DMS53 treated with DMSO at 0.1 percent for 48 hours (cell line): ENCODE data around the gene CRIP2.

Experiments
- DNase-seq: peaks from one replicate; lab custom pipeline; 2025; ENCODE audit not compliant: unreplicated experiment; lab: John Stamatoyannopoulos, UW

The CRIP2 gene

DNA sequence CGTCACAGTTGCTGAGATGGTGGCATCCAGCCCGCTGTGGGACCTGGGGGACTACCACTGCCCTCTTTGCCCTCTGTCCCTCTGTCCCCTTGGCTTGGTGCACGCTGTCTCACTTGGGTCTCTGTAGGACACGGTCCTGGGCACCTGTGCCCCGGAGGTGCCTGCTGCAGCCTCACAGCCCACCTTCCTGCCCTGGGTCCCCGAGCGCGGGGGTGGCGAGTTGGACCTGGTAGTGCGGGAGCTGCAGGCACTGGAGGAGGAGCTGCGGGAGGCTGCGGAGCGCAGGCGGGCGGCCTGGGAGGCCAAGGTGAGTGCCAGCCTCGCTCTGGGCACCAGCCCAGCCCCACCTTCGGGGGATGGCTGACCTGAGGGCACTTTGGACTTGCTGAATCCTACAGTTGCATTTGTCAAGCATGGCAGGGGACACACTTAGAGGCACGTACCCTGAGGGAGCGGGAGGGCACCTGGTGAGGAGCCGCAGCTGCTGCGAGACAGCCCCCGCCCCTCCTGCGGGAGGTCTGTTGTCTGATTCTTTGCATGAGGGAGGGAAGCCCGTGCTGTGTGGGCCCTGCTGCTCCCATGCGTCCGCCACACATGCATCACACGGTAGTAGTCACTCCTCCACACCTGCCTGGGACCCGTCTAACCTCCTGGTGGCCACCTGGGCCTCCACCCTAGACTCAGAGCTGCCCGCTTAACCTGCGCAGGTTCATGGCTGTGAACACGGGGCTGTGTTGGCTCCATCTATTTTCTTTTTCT lies 23.2 kb downstream of the CRIP2 start:
- DNase-seq: no peak

DNA sequence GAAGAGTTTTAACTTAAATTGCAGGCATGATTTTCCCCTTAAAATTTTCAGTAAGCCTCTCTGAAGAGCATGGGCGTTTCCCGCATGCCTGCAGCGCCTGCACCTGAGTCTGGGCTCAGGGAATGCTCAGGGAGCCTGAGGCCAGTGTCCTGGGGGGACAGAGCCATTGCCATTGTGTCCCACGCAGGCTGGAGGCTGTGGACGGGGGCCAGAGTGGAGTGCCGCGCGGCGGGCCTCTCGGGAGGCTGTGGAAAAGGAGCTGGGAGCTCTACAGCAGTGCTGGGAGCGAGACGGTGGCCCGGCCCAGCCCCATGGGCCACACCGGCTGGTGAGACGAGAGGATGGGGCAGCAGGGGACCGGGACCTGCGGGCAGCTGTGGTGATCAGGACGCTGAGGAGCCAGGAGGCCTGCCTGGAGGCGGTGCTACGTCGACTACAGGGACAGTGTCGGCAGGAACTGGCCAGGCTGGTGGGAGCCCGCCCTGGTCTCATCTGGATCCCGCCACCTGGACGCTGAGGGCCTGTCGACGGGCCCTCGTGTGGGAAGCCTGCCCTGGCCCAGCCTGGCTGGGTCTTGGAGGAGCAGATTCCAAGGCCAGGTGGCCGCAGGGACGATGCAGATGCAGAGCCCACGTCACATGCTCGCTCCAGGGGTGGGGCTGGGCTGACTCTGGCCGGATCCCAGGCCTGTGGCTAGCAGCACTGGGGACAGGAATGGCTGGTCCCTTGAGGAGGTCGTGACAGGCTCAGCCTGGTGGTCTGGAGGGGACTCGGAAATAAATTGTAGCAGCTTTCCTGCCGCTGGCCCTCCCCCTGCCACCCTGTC lies 24.0 kb downstream of the CRIP2 start:
- no peak for DNase-seq

DNA sequence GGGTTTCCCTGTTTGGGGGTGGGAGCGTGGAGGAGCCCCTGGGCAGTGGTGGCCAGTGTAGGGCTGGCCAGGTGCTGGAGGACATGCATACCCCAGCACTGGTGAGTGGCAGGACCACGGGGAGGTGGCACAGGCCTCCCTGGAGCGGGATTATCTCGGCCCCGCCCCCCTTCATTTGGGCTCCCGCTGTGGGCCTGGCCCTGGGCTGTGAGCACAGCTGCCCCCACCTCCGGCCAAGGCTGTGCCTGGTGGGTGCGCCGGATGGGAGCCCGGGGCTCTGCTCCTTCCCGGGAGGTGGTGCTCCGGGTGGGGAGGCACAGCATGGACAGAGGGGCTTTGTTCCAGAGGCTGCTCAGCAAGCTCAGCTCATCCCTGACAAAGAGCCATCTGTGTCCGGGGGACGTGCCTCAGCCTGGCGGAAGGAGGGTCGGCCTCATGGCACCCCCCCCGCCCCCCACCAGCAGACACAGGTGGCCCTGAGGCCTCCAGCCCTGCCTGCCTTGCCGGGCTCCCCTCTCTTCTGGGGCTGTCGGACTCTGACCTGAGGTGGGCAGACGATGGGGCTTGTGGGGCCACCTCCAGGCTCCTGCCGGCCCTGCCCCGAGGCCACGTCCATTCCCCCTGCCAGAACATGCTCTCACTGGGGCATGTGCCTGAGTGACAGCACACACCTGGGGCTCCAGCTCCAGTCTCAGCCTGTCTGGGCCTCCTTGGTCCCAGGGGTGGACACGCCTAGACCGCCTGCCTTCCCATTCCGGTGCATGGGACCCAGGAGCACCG lies 24.8 kb downstream of the CRIP2 start:
- no peak for DNase-seq

DNA sequence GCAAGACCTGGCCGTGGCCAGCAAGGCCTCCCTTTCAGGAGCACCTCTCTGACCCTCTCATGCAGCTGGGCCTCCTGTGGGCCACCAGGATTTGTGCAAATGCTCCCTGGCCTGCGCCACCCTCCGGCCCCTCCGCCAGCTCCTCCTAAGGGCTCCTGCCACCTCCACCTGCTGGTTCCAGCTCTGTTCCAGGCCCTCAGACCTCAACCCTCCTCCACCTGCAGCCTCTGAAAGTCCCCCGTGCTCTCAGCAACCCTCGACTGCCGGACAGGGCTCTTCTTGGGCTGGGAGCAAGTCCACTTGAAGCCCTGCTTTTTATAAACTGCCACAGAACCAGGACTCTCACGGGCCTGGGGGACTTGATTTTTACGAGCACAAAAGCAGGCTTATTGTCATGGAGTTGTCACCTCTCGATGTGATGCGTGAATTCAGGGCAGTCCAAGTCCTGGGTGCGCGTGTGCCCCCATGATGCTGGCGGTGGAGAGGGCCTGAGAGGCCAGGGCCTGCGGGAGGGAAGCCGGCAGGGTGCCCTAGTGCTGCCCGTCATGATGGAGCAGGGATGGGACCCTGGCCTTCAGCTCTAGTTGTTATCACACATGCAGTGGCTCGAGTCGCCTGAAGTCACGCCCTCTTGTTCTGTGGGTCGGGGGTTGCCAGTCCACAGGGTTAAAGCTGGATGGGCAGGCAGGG lies 25.6 kb downstream of the CRIP2 start:
- DNase-seq: no peak

DNA sequence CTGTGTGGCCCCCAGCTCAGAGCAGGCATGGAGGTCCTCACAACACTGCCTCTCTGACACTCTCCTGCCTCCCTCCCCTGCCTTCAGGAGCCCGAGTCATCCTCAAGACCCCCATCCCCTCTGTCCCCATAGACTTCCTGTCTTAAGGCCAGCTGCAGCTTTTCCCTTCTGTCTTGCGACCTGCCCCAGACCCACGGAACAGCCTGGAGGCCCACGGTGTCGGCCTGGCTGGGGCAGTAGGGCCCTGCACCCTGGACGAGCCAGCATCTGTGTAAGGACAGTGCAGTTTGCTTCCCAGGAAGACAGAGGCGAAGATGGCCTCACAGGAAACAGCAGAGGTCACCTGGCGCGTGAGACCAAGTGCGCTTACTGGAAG lies 26.1 kb downstream of the CRIP2 start:
- no peak for DNase-seq

DNA sequence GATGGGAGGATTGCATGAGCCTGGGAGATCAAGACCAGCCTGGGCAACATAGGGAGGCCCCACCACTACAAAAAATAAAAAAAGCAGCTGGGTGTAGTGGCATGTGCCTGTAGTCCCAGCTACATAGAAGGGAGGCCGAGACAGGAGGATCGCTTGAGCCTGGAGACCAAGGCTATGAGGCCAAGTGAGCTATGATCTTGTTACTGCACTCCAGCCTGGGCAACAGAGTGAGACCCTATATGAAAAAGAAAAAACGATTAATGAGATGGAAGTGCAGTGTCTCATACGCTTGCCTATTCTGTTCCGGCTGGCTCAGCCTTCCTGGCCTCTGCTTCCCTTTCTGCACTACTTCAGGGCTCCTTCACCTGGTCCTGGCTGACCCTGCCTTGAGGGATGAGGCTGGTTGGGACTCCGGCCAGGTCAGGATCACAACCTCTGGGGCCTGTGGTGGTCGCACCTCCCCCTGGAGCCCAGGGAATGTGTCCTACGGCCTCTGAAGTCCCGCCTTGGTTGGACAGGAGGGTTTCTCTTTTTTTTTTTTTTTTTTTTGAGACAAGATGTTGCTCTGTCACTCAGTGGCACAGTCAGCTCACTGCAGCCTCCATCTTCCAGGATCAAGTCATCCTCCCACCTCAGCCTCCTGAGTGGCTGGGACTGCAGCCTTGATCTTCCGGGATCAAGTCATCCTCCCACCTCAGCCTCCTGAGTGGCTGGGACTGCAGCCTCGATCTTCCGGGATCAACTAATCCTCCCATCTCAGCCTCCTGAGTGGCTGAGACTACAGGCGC lies 27.1 kb downstream of the CRIP2 start:
- DNase-seq: no peak

DNA sequence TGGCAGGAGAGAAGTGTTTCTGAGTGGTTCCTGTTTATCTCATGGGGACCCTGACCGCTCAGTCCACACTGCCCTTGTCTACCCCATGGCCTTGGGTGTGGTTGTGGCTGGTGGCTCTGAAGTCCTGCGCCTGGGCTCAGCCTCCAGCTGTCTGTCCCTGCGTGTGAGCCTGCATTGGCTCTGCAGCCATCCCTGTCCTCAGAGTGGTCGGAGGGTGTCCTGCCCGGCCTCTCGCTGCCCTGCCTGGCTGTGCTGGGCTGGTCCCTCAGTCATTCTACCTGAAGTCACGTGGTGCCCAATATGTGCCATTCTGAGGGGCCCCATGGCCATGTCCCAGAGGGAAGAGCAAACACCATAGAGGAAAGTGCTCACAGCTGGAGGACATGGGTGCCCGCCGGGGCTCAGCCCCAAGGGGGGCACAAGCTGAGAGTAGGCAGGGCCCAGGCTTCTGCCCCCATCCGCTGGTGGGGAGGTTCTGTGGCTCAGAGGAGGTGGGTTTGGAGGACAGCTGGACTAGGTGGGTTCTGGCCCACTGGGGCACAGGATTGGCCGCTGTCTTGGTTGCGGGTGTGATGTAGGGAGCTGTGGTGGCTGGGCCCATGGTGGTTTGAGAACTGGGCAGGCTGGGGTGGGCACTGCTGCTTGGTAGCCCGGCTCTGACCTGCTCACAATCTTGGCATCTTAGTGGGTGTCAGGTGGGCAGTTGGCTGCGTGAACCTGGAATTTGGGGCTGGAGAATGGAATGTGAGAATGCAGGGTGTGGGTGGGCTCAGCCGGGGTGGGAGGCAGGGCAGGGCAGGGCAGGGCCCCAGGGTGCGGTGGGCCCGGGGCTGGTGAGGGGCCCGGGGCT lies 28.1 kb downstream of the CRIP2 start:
- DNase-seq: no peak

DNA sequence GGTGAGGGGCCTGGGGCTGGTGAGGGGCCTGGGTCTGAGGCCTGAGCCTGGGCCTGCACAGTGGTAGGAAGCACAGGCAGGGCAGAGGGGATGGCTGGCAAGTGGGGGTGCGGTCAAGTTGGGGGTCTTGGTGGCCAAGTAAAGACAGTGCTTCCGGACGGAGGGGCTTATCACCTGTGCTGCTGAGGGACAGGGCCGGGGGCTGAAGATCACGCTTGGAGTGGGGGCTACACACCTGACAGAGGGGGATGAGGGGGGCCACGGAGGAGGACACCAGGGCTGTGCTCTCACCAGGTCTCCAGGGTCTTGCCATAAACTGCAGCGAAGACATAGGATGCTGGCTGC lies 28.6 kb downstream of the CRIP2 start:
- no peak for DNase-seq

DNA sequence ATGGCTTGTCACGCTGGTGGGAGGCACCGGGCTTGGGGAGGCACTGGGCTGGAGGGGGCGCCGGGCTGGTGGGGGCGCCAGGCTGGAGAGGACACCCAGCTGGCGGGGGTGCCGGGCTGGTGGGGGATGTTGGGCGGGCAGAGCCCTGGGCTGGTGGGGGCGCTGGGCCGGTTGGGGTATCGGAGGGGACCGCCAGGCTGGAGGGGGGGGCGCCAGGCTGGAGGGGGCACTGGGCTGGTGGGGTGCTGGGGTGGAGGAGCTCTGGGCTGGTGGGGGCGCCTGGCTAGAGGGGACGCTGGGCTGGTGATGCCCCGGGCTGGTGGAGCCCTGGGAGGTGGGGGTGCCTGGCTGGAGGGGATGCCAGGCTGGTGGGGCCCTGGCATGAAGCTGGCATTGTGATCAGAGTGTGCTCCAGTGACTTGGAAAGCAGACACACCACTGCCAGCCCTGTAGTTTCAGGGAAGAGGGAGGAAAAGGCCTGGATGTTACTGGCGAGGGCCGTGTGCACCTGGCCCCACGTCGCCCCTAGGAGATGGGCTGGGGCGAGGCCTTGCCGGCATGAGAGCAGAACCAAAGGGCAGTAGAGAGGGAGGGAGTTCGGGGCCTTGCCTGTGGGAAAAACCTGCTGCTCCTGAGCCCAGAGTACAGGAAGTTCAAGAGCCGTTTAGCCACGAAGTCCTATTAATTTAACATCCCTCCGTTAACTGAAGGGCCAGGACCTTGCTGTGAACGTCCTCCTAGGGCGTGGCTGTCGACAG lies 29.5 kb downstream of the CRIP2 start:
- no peak for DNase-seq

DNA sequence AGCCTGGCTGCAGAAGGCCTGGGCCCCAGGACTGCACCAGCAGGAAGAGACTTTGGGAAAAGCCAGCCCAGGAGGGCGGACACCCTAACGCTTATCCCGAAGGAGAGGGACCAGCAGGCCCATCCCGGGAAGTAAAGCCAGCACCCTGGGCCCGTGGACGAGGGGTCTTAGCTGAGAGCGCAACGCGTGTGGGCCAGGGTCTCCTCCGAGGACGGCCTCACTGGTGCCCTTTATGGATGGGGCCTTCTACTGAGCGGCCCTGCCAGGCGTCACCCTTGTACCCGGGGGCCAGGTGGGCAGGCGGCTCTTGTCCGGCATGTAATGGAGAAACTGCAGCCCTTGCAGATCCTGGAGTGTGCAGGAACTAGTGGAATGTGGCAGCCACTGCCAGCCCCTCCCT lies 30.5 kb downstream of the CRIP2 start:
- no peak for DNase-seq

DNA sequence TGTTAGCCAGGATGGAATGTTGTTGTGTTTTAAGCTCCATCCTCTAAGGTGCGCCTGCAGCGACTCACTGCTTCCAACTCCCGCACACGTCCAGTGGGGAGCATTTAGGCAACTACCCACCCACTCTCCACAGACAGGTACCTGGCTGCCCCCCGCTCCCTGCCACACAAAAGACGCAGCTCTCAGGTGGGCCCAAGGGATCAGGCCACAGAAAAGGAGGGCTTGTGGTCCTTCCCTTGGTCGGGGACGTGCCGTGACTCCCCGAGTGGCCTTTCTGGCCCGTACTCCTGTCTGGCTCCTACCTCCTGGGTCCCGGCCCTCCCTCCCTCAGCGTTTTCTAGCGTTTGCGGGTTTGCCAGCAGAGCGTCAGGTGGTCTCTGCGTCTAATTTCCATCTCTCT lies 32.6 kb downstream of the CRIP2 start:
- DNase-seq: no peak

DNA sequence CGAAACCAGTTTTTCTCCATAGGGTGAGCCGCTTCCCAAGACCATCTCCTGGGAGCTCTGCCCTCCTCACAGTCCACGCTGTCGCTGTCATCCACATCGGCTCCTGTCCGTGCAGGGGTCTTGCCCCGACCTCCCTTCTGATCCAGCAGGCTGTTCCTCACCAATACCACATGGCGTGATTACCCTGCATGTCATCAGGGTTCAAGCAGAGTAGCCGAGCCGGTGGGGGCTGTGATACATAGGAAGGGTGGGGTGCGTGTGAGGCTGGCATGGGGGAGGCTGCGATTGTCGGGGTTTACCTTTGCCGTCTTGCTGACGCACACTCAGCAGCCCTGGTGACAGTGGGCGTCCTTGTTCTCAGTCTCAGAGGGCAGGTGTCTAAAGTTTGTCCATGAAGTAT lies 33.4 kb downstream of the CRIP2 start:
- DNase-seq: no peak

DNA sequence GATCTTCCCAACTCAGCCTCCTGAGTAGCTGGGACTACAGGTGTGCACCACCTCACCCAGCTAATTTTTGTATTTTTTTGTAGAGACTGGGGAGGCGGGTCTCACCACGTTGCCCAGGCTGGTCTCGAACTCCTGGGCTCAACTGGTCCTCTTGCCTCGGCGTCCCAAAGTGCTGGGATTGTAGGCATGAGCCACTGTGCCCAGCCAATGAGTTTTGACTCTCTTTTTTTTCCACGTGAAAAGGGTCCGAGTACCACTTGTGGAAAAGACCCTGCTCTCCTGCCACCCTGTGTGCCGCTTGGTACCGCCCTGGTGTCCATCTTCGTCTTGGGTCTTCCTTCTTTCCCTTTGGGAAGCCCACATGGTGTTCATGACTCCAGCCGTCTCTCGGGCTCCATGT lies 34.0 kb downstream of the CRIP2 start:
- DNase-seq: no peak

DNA sequence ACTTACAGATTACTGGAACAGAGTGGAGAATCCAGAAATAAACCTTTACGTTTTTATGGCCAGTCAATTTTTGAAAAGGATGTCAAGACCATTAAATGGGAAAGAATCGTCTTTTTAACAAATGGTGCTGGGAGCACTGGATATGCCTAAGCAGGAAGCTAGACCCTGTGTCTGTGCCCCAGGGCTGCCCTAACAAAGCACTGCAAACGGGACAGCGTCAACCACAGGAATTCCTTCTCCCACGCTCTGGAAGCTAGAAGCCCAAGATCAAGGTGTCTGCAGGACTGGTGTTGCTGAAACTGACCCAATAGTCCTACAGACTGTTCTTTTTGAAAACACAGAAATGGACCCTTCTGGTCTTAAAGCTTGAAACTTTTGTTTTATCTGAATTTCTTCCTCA lies 42.5 kb downstream of the CRIP2 start:
- no peak for DNase-seq

DNA sequence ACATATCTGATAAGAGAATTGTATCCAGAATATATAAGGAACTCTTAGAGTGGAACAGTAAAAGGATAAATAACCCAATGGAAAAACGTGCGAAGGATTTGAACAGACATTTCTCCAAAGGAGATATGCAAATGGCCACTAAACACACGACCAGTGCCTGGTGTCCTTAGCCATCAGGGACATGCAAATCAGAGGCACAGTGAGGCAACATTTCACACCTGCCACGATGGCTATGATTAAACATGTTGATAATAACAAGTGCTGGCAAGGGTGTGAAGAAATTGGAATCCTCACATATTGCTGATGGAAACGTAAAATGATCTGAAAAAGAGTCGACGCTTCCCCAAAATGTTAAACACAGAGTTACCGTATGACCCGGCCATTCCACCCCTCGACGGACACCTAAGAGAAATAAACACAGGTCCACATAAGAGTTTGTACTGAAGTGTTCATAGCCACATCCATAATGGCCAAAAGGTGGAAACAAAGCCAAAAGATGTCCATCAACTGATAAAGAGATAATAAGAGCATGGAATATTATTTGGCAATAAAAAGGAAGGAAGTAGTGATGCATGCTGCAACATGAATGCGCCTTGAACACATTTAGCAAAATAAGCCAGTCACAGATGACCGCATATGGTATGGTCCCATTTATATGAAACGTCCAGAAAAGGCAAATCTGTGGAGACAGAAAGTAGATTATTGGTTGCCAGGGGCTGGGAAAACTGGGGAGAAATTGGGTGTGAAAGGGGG lies 45.5 kb downstream of the CRIP2 start:
- no peak for DNase-seq

DNA sequence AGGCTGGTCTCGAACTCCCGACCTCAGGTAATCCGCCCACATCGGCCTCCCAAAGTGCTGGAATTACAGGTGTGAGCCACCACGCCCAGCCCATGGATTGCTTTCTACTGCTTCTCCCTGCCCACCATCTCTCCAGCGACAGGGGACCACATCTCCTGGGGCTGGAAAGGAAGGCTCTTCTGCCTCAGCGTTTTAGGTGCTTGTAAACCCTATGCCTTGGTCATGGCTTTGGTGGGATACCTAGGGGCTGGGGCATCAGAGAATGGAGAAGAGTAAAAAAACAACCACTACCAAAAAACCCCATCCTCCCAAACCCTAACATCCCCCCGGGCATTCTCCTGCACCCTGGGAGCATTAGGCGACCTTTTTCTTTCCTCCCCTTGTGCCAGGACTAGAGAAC lies 50.7 kb downstream of the CRIP2 start:
- no peak for DNase-seq

DNA sequence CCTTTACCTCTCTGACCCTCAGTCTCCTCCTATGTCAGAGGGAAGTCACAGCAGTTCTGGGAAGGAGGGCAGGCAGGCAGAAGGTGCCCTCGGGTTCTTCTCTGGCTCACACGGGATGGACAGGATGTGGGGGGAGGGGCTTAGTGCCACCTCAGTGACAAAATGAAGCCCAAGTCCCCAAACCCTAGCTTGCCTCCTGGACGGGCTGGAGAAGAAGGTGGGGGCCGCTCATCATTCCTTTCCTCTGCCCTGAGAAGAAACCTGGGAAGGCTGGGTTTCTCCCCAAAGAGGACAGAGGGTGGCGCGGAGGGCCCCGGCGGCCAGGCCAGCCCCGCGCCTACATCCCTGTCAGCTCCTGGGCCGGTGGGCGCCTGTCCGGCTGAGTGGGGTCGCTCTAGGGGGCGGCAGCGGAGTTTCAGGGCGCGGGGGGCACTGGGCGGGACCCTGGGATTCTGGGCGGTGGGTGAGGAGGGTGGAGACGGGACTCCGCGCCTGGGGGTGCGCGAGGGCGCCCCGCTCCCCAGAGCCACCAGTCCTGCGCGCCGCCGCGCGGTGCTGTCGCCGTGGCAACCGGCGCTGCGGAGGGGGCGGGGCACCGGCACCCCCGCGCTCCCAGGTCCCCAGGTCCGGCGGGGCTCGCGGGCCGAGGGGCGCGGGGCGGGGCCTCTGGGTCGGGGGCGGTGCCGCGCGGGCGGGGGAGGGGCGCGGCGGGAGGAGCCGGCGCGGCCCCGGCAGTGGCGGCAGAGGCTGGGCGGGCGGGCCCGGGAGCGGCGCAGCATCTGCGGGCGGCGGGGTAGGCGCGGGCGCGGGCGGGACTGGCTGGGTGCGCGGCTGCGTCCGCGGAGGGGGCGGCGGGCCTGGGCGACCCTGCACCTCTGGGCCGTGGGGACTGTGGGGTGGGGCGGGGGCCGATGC lies 51.5 kb downstream of the CRIP2 start, which contains the start of gene TMEM121:
Gene TMEM121, plus strand, starts transcription at position 723 of the 915 bp plus-strand sequence. CDS start 2,252 bp downstream, outside the sequence.
- DNase-seq: no peak
